HG03457 (cell line): ENCODE measurements around the gene MAPK14.

Experiments
- ATAC-seq: cut with Tn5 transposase; IDR thresholded peaks from one replicate; pipeline ENCODE4 v1.9.1; 2021; ENCODE audit warnings: moderate number of reproducible peaks; ENCODE audit not compliant: unreplicated experiment

The MAPK14 gene

DNA sequence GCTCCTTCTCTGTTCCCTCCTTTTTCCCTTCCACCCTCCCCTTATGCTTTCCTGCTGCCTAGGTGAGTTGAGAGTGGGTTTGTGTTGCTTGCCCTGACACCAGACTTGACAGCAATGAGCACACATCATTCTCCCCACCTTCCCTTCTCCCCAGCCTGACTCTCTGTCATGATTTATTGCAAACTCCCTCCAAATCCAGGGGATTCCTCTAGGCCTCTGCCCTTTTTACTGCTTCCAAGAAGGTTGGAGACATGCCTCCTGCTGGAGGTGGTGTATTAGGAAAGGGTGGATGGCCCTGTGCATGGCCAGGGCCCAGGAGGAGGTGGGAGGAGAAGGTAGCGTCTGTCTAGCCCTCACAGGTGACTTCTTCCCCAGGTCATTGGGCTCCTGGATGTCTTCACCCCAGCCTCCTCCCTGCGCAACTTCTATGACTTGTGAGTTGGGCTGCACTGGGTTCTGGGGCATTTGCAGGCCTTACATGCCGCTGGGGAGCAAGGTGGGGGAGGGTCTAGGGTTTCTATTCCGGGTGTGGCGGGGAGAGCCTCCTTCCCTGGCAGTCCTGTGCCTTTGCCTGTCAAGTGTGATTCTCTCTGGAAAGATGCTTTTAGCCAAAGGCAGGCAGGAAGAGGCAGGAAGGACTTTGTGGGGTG lies 104.8 kb downstream of the MAPK14 start:
- no peak for ATAC-seq

DNA sequence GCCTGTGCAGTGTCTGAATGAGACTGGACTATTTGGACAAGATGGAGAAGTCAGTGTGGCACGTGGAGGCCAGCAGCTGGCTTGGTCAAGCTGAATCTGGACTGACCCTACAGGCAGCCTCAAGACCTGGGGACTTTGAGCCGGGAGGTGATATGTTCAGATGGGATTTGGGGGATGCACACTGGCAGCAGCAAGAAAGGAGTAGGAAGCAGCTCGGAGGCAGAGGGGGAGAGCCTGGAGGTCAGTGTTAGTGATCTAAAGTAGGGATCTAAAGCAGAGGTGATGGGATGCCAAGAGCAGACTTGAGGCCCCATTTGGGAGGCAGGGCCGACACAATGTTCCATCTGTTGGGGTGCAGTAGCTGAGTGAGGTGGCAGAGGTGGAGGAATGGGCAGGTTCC lies 105.5 kb downstream of the MAPK14 start:
- no peak for ATAC-seq

DNA sequence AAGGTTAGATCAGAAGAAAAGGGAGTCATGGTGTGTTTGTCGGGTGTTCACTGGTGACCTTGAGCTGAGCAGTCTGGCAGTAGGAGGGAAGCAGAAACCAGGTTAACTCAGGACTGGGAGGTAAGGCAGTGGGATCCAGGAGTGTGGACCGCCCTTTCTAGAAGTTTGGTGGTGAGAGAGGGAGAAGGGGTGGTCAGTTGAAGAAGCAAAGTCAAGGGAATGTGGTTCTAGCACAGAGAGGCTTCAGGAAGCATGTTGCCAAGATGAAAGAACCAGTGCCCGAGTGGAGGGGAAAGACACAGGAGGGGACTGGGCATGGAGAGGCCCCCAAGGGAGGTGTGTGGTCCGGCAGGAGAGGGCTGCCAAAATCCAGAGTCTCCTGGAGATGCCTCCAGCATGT lies 106.3 kb downstream of the MAPK14 start:
- ATAC-seq = no peak

DNA sequence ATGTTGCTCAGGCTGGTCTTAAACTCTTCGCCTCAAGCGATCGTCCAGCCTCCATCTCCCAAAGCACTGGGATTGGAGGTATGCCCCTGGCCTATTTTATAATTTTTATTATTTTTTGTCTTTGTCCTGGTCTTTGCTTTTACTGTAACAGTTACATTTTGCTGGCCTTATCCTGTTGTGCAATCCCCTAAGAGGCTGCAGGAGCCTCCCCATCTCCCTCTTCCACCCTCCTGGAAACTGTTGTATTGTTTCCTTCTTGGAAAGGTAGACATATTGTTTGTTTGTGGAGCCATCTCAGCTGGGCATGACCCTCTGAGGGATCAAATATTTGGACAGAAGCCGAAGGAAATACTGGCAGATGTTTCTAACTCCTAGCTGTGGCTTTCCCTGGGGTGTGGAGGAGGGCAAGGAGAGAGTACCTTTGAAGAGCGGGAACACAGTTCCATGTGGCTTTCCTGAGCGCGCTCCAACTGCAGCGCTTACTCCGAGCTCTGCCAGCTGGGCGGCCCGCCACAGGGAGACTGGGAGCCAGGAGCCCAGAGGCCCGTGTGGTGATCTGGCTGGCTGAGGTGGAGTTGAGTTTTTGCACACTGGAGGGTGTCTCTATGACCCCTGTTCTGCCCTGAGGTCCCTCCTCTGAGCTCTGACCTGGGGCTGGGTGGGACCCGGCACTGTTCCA lies 107.6 kb downstream of the MAPK14 start:
- no peak for ATAC-seq

DNA sequence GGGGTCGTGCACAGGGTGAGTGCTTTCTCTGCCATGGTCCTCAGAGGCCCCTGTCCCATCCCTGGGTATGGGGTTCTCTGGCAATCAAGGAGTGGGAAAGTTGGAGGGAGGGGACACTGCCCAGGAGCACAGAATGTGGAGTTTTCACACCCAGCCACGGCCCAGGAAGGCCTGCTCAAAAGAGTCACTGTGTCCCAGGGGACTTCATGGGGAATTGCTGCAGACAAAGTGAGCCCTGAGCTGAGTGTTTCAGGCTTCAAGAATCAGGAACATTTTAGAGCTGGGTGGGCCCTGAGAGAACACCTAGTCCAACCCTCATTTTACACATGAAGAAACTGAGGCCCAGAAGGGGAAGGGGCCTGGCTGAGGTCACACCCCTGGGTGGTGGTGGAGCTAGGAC lies 108.4 kb downstream of the MAPK14 start:
- ATAC-seq = no peak

DNA sequence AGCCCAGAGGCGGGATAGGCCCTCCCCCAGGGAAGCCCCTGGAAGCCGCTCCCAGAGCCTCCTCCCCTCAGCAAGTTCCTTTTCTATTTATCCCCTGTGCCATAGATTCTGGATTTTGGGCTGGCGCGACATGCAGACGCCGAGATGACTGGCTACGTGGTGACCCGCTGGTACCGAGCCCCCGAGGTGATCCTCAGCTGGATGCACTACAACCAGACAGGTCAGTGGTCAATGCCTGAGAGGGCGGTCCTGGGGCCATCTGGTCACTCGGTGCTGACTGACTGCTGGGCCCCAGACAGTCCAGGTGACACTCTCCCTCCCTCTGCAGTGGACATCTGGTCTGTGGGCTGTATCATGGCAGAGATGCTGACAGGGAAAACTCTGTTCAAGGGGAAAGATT lies 108.9 kb downstream of the MAPK14 start:
- no peak for ATAC-seq

DNA sequence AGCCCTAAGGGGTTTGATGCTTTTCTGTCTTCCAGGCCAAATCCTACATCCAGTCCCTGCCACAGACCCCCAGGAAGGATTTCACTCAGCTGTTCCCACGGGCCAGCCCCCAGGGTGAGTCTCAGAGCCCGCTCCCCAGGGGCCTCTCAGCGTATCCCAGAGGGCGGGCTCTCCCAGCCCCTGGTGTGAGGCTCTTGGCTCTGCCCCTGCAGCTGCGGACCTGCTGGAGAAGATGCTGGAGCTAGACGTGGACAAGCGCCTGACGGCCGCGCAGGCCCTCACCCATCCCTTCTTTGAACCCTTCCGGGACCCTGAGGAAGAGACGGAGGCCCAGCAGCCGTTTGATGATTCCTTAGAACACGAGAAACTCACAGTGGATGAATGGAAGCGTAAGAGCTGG lies 111.1 kb downstream of the MAPK14 start:
- ATAC-seq = no peak

DNA sequence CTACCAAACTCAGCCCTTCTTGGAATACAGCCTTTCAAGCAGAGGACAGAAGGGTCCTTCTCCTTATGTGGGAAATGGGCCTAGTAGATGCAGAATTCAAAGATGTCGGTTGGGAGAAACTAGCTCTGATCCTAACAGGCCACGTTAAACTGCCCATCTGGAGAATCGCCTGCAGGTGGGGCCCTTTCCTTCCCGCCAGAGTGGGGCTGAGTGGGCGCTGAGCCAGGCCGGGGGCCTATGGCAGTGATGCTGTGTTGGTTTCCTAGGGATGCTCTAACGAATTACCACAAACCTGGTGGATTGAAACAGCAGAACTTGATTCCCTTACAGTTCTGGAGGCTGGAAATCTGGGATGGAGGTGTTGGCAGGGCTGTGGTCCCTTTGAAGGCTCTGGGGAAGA lies 111.8 kb downstream of the MAPK14 start:
- no peak for ATAC-seq

DNA sequence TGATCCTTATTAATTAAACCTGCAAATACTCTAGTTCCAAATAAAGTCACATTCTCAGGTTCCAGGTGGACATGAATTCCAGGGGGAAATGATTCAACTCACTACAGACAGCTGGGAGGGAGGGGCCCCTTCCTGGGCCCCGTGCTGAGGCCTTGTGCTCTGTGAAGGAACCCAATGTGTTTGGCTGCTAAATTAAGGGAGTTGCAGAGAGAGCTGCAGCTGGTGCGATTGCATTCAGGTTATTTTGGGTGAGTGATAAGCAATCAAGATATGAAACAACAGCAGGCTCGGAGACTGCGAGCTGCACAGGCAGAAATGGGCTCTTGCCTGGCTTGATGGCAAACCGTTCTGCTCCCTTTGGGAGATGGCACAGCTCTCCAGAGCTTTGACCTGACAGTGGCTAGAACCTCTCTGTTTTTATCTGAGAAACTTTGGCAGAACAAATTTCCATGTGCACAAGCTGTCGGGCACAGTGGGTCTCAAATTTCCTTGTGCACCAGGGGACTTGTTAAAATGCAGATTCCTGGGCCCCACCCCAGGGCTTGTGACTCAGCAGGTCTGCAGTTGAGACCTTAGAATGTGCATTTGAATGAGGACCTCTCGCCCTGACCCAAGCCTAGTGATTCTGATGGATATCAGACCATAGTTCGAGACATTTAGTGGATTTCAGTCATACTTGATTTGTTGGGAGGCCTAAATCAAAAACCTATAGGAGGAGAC lies 112.5 kb downstream of the MAPK14 start:
- ATAC-seq = no peak

DNA sequence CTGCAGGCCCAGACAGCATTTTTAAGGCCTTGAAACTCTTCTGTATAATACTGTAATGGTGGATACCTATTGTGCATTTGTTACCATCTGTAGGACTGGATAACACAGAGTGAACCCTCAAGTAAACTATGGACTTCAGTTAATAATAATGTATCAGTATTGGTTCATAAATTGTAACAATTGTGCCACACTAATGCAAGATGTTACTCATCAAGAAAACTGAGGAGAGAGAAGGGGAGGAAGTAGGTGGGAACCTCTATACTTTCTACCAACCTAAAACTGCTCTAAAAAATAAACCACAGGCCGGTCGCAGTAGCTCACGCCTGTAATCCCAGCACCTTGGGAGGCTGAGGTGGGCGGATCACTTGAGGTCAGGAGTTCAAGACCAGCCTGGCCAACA lies 113.5 kb downstream of the MAPK14 start:
- no peak for ATAC-seq

DNA sequence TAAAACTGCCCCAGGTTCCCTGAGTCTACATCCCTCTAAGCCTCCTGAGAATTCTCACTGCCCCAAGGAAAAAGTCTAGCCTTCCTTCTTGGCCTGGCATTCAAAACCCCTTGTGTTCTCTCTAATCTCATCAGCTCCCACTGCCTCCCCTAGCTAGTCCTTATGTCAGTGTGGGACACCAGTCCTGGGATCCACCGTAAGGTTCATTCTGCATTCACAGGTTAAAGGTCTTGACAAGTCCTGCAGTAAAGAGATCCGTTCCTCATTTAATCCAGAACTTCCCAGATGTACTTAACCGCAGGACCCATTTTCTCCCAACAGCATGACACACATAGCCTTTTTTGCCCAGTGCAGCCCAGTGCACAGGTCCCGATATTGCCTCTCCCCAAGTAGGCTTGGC lies 114.4 kb downstream of the MAPK14 start:
- no peak for ATAC-seq

DNA sequence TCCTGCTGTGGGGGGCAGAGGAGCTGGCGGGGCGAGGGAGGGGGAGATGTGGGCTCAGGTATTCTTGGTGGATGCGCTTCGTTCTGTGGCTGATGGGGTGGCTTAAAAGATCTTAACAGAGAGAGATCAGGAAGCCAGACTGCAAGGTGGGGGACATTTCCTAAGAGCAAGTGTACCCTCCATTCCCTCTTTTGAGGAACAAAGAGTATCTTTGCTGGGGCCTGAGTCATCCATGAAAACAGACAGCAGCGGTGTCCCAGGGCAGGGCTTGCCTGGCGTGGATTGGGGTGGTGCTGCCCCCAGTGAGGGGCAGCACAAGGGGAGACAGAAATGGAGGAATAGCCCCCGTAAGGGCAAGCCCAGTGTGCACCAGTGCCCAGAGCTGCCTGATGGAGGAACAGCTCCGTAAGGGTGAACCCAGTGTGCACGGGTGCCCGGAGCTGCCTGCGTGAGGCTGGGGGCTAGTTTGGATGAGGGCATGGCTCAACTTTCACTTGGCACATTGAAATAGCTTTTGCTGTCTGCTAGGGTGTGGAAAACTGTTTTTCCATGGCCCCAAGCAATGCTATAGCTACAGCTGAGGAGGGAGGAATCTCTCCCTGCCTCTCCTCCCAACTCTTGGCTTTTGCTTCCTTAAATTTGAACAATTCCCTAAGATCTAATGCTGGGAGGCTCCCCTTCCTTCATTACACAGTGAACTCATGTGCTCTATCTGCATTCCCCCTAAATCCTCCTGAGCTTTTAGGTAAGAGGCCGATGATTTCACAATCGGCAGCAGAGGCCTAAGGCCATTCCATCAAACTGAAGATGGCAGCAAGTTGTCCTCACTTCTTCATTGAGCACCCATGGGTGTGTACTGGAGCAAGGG lies 115.6 kb downstream of the MAPK14 start:
- no peak for ATAC-seq

DNA sequence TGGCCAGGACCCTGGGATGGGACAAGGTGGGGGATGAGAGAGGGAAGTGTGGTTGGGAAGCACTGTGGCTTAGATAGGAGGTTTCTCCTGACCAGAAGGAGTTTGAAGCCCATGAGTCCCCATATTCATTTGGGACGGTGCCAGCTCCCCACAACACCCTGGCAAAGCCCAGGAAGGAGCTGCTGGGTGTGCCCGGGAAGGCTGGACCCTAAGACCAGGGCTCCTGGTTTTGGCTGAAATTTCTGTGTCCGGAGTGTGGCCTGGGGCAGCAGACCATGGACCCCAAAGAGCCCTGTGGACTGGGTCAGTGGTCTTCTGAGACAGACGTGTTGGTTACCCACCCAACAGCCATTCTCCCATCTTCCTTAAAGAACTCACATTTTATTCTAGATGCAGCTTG lies 117.9 kb downstream of the MAPK14 start:
- no peak for ATAC-seq

DNA sequence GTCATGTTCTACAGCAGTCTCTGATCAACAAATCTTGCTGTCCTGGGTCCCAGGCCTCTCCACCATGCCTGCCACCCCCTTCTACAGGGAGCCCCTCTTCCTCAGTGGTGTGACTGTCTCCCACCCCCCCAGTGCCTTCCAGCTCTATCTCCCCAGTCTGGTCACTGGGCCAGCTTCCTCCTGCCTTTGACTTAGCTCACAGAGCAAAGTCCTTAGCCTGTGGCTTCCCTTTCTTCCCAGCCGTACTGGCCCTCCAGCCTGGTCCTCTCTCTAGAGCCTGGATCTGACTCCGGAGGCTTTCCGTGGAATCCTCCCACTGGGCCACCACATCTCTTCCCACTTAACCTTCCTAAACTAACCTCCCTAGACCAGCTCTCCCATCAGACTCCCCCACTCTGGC lies 119.7 kb downstream of the MAPK14 start:
- no peak for ATAC-seq

DNA sequence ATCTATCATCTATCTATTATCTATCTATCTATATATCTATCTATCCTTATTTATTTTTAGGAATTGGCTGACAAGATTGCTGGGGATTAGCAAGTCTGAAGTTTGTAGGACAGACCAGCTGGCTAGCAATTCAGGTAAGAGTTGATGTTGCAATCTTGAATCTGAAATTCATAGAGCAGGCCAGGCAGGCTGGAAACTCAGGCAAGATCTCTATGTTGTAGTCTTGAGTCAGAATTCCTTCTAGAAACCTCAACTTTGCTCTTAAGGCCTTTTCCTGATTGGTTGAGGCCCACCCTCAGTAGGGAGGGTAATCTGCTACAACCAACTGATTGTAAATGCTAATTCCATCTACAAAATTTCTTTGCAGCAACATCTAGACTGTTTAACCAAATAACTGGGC lies 121.9 kb downstream of the MAPK14 start:
- no peak for ATAC-seq

DNA sequence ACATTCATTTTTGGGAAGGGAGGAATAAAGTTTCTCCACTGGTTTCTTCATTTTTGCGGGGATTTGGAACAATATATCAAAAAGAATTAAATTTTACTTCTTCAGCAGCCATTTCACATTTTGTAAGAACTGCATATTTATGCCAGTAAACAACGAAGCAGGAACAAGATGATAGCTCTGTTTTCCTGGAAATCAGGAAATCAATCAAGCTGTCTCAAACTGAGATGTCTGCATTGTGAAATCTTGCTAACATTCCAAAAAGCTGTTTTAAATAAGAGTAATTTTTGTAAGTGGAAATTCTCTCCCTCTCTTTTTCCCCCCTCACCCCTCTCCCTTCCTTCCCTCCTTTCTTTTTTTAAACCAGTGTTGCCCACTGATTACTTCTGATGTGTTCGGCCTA lies 122.7 kb downstream of the MAPK14 start:
- ATAC-seq = no peak

DNA sequence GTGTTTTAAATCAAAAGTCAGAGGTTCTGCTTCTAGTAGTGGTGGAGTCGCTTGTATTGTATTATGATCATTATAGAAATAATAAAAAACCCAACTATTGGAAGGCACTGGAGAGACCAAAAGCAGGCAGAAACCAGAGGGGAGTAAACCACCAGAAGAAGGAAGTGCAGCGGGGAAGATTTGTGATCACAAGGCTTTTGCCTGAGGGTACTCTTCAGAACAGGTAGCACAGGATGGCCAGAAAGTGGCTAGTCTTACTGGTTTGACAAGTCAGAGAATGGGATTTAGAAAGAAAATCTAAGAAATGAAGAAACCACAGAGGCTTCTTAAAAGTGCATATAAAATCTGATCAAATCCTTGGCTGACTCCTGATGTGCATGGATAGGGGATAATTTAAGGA lies 126.7 kb downstream of the MAPK14 start:
- ATAC-seq = no peak

DNA sequence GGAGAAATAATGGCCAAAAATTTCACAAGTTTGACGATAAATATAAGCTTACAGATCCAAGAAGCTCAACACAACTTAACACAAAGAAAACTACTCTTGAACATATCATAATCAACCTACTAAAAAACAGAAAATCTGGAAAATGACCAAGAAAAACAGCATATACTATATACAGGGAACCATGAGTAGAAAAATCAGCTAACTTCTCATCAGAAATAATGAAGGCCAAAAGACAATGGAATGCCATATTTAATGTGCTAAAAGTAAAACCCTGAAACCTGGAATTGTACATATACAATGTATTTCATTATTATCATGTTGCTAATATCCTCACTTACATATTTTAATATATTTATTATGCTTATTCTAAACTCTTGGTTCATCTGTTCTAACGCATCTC lies 128.1 kb downstream of the MAPK14 start:
- ATAC-seq = no peak

DNA sequence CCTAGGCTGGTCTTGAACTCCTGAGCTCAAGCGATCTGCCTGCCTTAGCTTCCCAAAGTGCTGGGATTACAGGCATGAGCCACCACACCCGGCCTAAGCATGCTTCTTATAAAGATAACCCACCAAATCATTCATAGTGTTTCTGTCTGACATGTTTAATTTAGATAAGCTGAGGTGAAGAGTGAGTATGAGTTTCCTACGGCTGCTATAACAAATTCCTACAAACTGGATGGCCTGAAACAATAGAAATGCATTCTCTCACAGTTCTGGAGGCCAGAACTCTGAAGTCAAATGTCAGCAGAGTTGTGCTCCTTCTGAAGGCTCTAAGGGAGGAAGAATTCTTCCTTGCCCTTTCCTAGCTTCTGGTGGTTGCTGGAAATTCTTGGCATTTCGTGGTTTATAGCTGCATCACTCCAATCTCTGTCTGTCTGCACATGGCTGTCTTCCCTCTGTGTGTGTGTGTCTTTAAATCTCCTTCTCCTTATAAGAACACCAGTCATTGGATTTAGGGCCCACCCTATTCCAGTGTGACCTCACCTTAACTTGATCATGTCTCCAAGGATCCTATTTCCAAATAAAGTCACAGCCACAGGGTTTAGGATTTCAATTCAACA lies 132.6 kb downstream of the MAPK14 start:
- ATAC-seq = no peak
